Left lung (tissue), 10 donors: ENCODE results near the gene CALHM1. TPM values are rescaled to one million over a fixed set of nuclear protein-coding genes. Genes with fewer than 3 reads are reported as not detected.

Source experiments
- ATAC-seq: fragments of 200-7000 bp; cut with Tn5 transposase; one replicate; pipeline ENCODE4 v1.9.1; 2020; ENCODE audit warnings: moderate library complexity
- DNase-seq, 4 donors: peaks; one replicate each; pipeline ENCODE4 v3.0.0-alpha.2; 2013 to 2020
- H3K27ac ChIP-seq, 2 donors: fragments of 200-600 bp; sonication (generic) in 1 of 2; one replicate each; pipeline versions ENCODE4 v1.5.0 to v1.8.0; 2020 to 2021
- H3K27me3 ChIP-seq, 2 donors: fragments of 200-600 bp; sonication (generic) in 1 of 2; one replicate each; pipeline versions ENCODE4 v1.5.0 to v1.8.0; 2020 to 2021
- H3K36me3 ChIP-seq, 2 donors: fragments of 200-600 bp; sonication (generic) in 1 of 2; one replicate each; pipeline versions ENCODE4 v1.5.0 to v1.8.0; 2020 to 2021
- H3K4me1 ChIP-seq, 2 donors: fragments of 200-600 bp; one replicate each; pipeline ENCODE4 v1.8.0; 2021
- H3K4me3 ChIP-seq, 2 donors: fragments of 200-600 bp; sonication (generic) in 1 of 2; one replicate each; pipeline versions ENCODE4 v1.5.0 to v1.8.0; 2020 to 2021; ENCODE audit warnings: mild to moderate bottlenecking in 1 of 2
- H3K9me3 ChIP-seq, 2 donors: fragments of 200-600 bp; sonication (generic) in 1 of 2; one replicate each; pipeline versions ENCODE4 v1.5.0 to v1.8.0; 2020 to 2021
- CTCF ChIP-seq, 2 donors: fragments of 200-600 bp; sonication (generic) in 1 of 2; IDR thresholded peaks; one replicate each; pipeline versions ENCODE4 v1.5.0 to v1.8.0; 2021; ENCODE audit warnings: antibody characterized with exemption in 2 of 2
- intact Hi-C, 2 donors: fragments of 100-400 bp; cut with DNase I; formaldehyde crosslinking; loops; one replicate each; pipeline versions ENCODE4 v1.11.2 to v1.14.2; 2022
- polyA plus RNA-seq, 6 donors: library from polyadenylated mRNA; unstranded; fragments of 120-200 nt; gene quantifications; one replicate each; pipeline ENCODE4 v1.2.1, GENCODE V29; 2013; ENCODE audit not compliant: insufficient read length in 6 of 6
- total RNA-seq, 2 donors: library from RNA; stranded (reverse); fragmentation: NEBNext Ultra II Directional; extraction: Animal tissue kit (Norgen Biotek cat#: 25700); gene quantifications; one replicate each; pipeline ENCODE4 v1.2.1, GENCODE V29; 2021
- donor health status: DM: no; HTN: yes; CAD: no.
- donor health status: DM: no; HTN: no; CAD: no.

Gene CALHM1
- total and polyA plus RNA-seq, 8 donors: 0.09 to 0.15 (median 0.13) TPM; not detected in 2

GRCh38 chr10:103469201-103469600 is 10.5 kb upstream of the CALHM1 start:
- ATAC-seq: no peak
- TF ChIP-seq CTCF (IDR thresholded peaks at IDR 0.05): no peak
- intact Hi-C loops: no loop called here

GRCh38 chr10:103467406-103467805 is 8.7 kb upstream of the CALHM1 start:
- H3K36me3 ChIP-seq: no peaks in the 10 kb centered on the region
- H3K9me3 ChIP-seq: no peaks in the 10 kb centered on the region
- TF ChIP-seq CTCF (IDR thresholded peaks at IDR 0.05): no peak
- peaks cover 0 to 19% of the 10 kb centered on the region in 2 donors for H3K27me3 ChIP-seq
- H3K27ac ChIP-seq: no peak overlapping the region
- DNase-seq: no peak
- H3K4me3 ChIP-seq: no peak overlapping the region
- H3K4me1 ChIP-seq: peaks cover 5 to 7% of the 10 kb centered on the region in 2 donors
- intact Hi-C loops: no loop called here
- no peak for ATAC-seq

More at GRCh38 chr10:103469201-103469600, 10.5 kb upstream of the CALHM1 start:
- H3K27ac ChIP-seq: no peak overlapping the region
- H3K4me3 ChIP-seq: no peak overlapping the region
- no peak for DNase-seq
- peaks cover 5 to 13% of the 10 kb centered on the region in 2 donors for H3K4me1 ChIP-seq
- no peaks in the 10 kb centered on the region for H3K9me3 ChIP-seq
- peaks cover 0 to 19% of the 10 kb centered on the region in 2 donors for H3K27me3 ChIP-seq
- H3K36me3 ChIP-seq: no peaks in the 10 kb centered on the region

- H3K9me3 ChIP-seq: no peaks in the 10 kb centered on the region
- no peak overlapping the region for H3K4me3 ChIP-seq
- ATAC-seq: no peak
- H3K27ac ChIP-seq: no peak overlapping the region
- peaks cover under 1 to 5% of the 10 kb centered on the region in 2 donors for H3K4me1 ChIP-seq
- intact Hi-C loops: no loop called here
- DNase-seq: no peak
- peaks cover 0 to 16% of the 10 kb centered on the region in 2 donors for H3K27me3 ChIP-seq
- H3K36me3 ChIP-seq: no peaks in the 10 kb centered on the region
- no peak for TF ChIP-seq CTCF (IDR thresholded peaks at IDR 0.05)
These were observed 8.0 kb upstream of the CALHM1 start for GRCh38 chr10:103466734-103467133.

- Histone ChIP-seq H3K27me3 (peaks cover 0 to 4% of the 10 kb centered on the region in 2 donors), H3K9me3 (no peaks in the 10 kb centered on the region), H3K4me3 (no peak overlapping the region), H3K4me1 (no peaks in the 10 kb centered on the region), H3K36me3 (no peaks in the 10 kb centered on the region), H3K27ac (peak overlapping the region in 1 of 2 donors; percentile 13)
- intact Hi-C loops: no loop called here
- DNase-seq (peak in 1 of 4 donors; percentile 52), ATAC-seq (no peak)
- no peak for TF ChIP-seq CTCF (IDR thresholded peaks at IDR 0.05)
These were observed 6.9 kb upstream of the CALHM1 start for GRCh38 chr10:103465411-103466179.

- TF ChIP-seq CTCF (IDR thresholded peaks at IDR 0.05): no peak
- ATAC-seq (no peak), DNase-seq (no peak)
- no peaks in the 10 kb centered on the region for H3K27me3 ChIP-seq
- H3K9me3 ChIP-seq: no peaks in the 10 kb centered on the region
- no peak overlapping the region for H3K27ac ChIP-seq
- H3K4me1 ChIP-seq: no peaks in the 10 kb centered on the region
- H3K4me3 ChIP-seq: no peak overlapping the region
- intact Hi-C loops: no loop called here
- H3K36me3 ChIP-seq: no peaks in the 10 kb centered on the region
These were observed 4.8 kb upstream of the CALHM1 start for GRCh38 chr10:103463499-103463898.
